Small intestine (tissue), 7 donors: ENCODE measurements around the gene PPP2R5D. TPM values are rescaled to one million over a fixed set of nuclear protein-coding genes. Genes with fewer than 3 reads are reported as not detected.

ENCODE experiments used
- DNase-seq, 2 donors: peaks; one replicate each; pipeline versions ENCODE4 v3.0.0 to v3.0.0-alpha.2; 2013
- FAIRE-seq: peaks from 2 replicates; lab custom pipeline; 2012; peaks lifted over from hg19 to GRCh38; lab: Jason Lieb, UNC
- H3K27ac ChIP-seq, 3 donors: one replicate each; pipeline ENCODE4 v1.5.1; 2013; ENCODE audit warnings: low read length in 2 of 3, mild to moderate bottlenecking in 2 of 3, control low read depth in 1 of 3, inconsistent platforms in 1 of 3, low read depth in 1 of 3, moderate library complexity in 1 of 3
- H3K27me3 ChIP-seq, 3 donors: one replicate each; pipeline ENCODE4 v1.6.1; 2013; ENCODE audit warnings: low read length in 3 of 3, inconsistent platforms in 1 of 3; ENCODE audit not compliant: control insufficient read depth in 3 of 3, insufficient read depth in 3 of 3
- H3K36me3 ChIP-seq, 3 donors: one replicate each; pipeline ENCODE4 v1.6.1; 2013; ENCODE audit warnings: low read length in 3 of 3, inconsistent platforms in 1 of 3, low read depth in 1 of 3, mild to moderate bottlenecking in 1 of 3, moderate library complexity in 1 of 3; ENCODE audit not compliant: control insufficient read depth in 3 of 3, insufficient read depth in 2 of 3
- H3K4me1 ChIP-seq, 3 donors: one replicate each; pipeline ENCODE4 v1.6.1; 2013; ENCODE audit warnings: low read length in 2 of 3, inconsistent platforms in 1 of 3, low read depth in 1 of 3, mild to moderate bottlenecking in 1 of 3, moderate library complexity in 1 of 3; ENCODE audit not compliant: control insufficient read depth in 3 of 3, insufficient read depth in 2 of 3
- H3K4me3 ChIP-seq, 3 donors: one replicate each; pipeline ENCODE4 v1.5.1; 2013; ENCODE audit warnings: low read length in 3 of 3, control low read depth in 1 of 3, inconsistent platforms in 1 of 3, low read depth in 1 of 3, mild to moderate bottlenecking in 1 of 3, moderate library complexity in 1 of 3
- H3K9me3 ChIP-seq, 2 donors: one replicate each; pipeline ENCODE4 v1.6.1; 2013; ENCODE audit warnings: low read depth in 1 of 2, low read length in 1 of 2; ENCODE audit not compliant: control insufficient read depth in 2 of 2, insufficient read depth in 1 of 2
- WGBS, 3 donors: extraction: QIAGEN DNeasy Blood & Tissue Kit; methylation state at CpG; one replicate each; pipeline ENCODE4 v1.1.7; 2013; 5-methylcytosine and 5-hydroxymethylcytosine counted together
- polyA plus RNA-seq, 4 donors: library from polyadenylated mRNA; stranded (reverse) in 3 of 4; unstranded in 1 of 4; fragments of 200-250 nt in 3 of 4; fragments of 120-200 nt in 1 of 4; gene quantifications; one replicate each; pipeline versions ENCODE4 v1.2.1 to v1.2.3, GENCODE V29; 2013
- donor health status: healthy with polysubstance abuse.
- donor health status: control.
- donor health status: control.
- donor health status: Bipolar disorder and iron deficiency.
- donor health status: healthy.

The PPP2R5D gene
- polyA plus RNA-seq, 4 donors = 44.2 to 96.8 (median 58.1) TPM

GRCh38 chr6:43032326-43032725 lies 48.0 kb downstream of the PPP2R5D start:
- Histone ChIP-seq H3K4me3 (no peak overlapping the region), H3K27me3 (no peaks in the 10 kb centered on the region), H3K4me1 (peaks cover 0 to 22% (median 0%) of the 10 kb centered on the region in 3 donors), H3K36me3 (peaks cover 13 to 71% (median 22%) of the 10 kb centered on the region in 3 donors), H3K27ac (no peak overlapping the region), H3K9me3 (no peaks in the 10 kb centered on the region)
- FAIRE-seq (no peak), DNase-seq (no peak)
- WGBS, 3 donors = 79 to 93% (median 87%) methylated on average over 4 of the region's 4 CpGs

DNA sequence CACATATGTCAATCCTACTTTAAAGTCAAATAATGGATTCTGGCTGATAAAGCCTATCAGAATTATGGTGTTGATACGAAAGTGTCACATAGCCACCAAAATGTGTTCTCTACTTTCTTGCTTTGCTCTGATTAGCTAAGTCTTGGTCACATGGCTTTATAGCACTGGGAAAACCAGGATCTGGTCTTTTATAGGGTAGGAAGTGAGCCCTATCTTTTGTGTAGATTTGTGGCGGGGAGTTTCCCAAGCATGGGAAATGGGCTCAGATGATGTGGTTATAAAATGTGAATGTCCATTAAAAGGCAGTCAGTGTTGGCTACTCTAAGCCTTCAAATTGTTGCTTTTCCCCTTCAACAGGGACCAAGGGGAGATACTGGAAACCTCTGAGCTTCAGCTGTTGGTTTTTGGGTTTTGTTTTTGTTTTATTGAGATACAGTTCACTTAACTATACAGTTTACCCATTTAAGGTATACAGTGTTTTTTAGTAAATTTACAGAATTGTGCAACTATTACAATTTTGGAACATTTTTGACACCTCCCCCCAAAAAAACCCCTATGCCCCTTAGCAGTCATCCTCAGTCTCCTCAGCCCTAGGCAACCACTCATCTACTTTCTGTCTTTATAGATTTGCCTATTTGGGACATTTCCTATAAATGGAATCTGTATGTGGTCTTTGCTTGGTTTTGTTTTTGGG lies 49.3 kb downstream of the PPP2R5D start:
- FAIRE-seq = no peak
- peak overlapping the region in 1 of 3 donors; percentile 57 for H3K27ac ChIP-seq

DNA sequence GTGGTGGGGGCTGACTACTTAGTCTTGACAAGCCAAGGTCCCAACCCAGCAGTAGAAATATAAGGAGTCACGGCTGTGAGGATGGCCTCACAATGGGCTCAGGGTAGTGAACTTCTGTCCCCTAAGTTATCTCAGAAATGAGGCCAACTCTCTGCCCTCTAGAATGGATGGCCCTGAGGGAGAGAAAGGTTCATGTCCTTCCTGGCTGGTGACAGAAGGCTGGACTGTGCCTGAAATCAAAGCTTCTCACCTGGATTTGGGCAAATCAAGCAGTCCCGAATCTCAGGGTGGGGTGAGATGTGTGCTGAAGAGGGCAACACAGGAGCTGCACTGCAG lies 49.8 kb downstream of the PPP2R5D start:
- Histone ChIP-seq H3K9me3 (no peaks in the 10 kb centered on the region), H3K27ac (peak overlapping the region in 1 of 3 donors; percentile 57), H3K27me3 (no peaks in the 10 kb centered on the region), H3K36me3 (peaks cover 7 to 73% (median 18%) of the 10 kb centered on the region in 3 donors), H3K4me3 (no peak overlapping the region), H3K4me1 (peaks cover 0 to 22% (median 0%) of the 10 kb centered on the region in 3 donors)
- DNase-seq (peak in 1 of 2 donors; percentile 54), FAIRE-seq (no peak)
- 86 to 98% (median 89%) methylated on average over 2 of the region's 2 CpGs for WGBS, 3 donors

More for the DNA sequence above, 49.3 kb downstream of the PPP2R5D start:
- WGBS, 3 donors = 86 to 93% (median 90%) methylated on average over 2 of the region's 2 CpGs
- DNase-seq = no peak
- Histone ChIP-seq H3K36me3 (peaks cover 7 to 73% (median 20%) of the 10 kb centered on the region in 3 donors), H3K4me1 (peaks cover 0 to 22% (median 0%) of the 10 kb centered on the region in 3 donors), H3K9me3 (no peaks in the 10 kb centered on the region), H3K4me3 (no peak overlapping the region), H3K27me3 (no peaks in the 10 kb centered on the region)

- Histone ChIP-seq H3K9me3 (no peaks in the 10 kb centered on the region), H3K4me3 (no peak overlapping the region), H3K36me3 (peaks cover 7 to 75% (median 15%) of the 10 kb centered on the region in 3 donors), H3K27me3 (no peaks in the 10 kb centered on the region), H3K4me1 (peaks cover 0 to 22% (median 0%) of the 10 kb centered on the region in 3 donors), H3K27ac (peak overlapping the region in 1 of 3 donors; percentile 81)
- FAIRE-seq (no peak), DNase-seq (peak in 1 of 2 donors; percentile 77)
- 64 to 71% (median 70%) methylated on average over 4 of the region's 4 CpGs for WGBS, 3 donors
These were observed 51.3 kb downstream of the PPP2R5D start for GRCh38 chr6:43035495-43036194.

GRCh38 chr6:43036712-43037111 lies 52.3 kb downstream of the PPP2R5D start:
- 92 to 97% (median 94%) methylated on average over 9 of the region's 9 CpGs for WGBS, 3 donors
- Histone ChIP-seq H3K36me3 (peaks cover 7 to 80% (median 15%) of the 10 kb centered on the region in 3 donors), H3K4me1 (peaks cover 0 to 22% (median 0%) of the 10 kb centered on the region in 3 donors), H3K9me3 (no peaks in the 10 kb centered on the region), H3K27me3 (no peaks in the 10 kb centered on the region), H3K4me3 (no peak overlapping the region), H3K27ac (no peak overlapping the region)
- FAIRE-seq (no peak), DNase-seq (no peak)

DNA sequence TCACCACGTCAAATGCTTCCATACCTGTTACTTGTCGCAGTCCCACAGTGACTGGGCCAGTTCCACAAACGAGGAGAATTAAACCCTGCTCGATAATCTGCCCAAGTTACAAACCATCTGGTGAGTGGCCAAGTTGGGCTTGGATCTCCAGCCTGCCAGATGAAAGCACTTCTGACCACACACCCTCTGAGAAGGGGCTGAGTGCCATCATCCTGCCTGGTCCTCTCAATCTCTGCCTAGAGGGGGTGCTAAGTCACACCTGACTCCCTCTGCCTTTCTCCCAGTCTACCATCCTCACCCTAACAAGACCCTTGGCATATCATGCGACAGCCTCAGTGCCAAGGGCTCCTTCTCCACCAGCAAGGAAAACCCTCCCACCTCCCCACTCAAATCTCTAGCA lies 52.8 kb downstream of the PPP2R5D start:
- 87 to 93% (median 92%) methylated on average over 5 of the region's 5 CpGs for WGBS, 3 donors
- FAIRE-seq = no peak
- no peak for DNase-seq
- peaks cover 0 to 22% (median 0%) of the 10 kb centered on the region in 3 donors for H3K4me1 ChIP-seq
- no peak overlapping the region for H3K4me3 ChIP-seq
- peaks cover 7 to 79% (median 15%) of the 10 kb centered on the region in 3 donors for H3K36me3 ChIP-seq
- no peaks in the 10 kb centered on the region for H3K27me3 ChIP-seq
- no peaks in the 10 kb centered on the region for H3K9me3 ChIP-seq
- H3K27ac ChIP-seq = no peak overlapping the region

DNA sequence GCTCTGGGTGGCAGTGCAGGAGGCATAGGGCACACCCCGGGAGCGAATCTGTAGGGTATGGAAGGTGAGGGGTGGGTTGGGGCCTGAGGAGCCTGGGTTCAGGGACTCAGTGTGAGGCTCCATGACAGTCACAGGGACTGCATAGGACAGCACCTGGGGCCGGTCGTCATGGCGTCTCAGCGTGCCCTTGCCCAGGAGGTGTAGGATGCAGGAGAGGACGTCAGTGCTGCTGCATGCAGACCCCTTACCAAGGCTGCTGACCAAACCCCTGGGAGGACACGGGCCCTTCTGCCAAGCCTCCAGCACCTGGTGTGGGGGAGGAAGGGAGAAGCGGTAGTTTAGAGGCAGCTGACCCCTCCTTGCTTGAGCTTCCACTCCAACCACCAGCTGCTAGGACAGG lies 53.3 kb downstream of the PPP2R5D start:
- H3K36me3 ChIP-seq = peaks cover 5 to 79% (median 15%) of the 10 kb centered on the region in 3 donors
- no peak for FAIRE-seq
- WGBS, 3 donors = 88 to 96% (median 90%) methylated on average over 9 of the region's 9 CpGs

DNA sequence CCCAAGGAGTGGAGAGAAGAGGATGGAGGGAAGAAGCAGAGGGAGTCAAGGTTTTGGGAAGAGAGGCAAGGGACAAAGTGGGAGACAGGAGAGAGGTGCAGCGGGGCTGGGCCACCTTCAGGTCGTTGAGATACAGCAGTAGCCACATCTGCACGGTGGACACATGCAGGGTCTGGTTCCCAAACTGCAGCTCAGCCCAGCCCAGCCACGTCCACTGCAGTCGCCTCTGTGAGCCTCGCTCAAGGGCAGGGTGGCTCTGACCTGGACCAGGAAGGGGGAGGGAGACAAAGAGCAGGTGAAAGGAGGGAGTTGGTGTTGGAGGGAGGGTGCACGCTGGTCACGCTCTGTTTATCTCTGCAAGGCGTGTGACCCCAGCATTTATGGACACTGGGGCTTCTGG lies 54.4 kb downstream of the PPP2R5D start:
- FAIRE-seq = no peak
- peaks cover 4 to 87% (median 15%) of the 10 kb centered on the region in 3 donors for H3K36me3 ChIP-seq
- WGBS, 3 donors = 83 to 89% (median 87%) methylated on average over 9 of the region's 9 CpGs

More for the DNA sequence above, 53.3 kb downstream of the PPP2R5D start:
- H3K4me1 ChIP-seq = peaks cover 0 to 22% (median 0%) of the 10 kb centered on the region in 3 donors
- no peak for DNase-seq
- H3K9me3 ChIP-seq = no peaks in the 10 kb centered on the region
- H3K27ac ChIP-seq = no peak overlapping the region
- H3K27me3 ChIP-seq = no peaks in the 10 kb centered on the region
- no peak overlapping the region for H3K4me3 ChIP-seq

More for the DNA sequence above, 54.4 kb downstream of the PPP2R5D start:
- no peak for DNase-seq
- H3K27me3 ChIP-seq = no peaks in the 10 kb centered on the region
- H3K27ac ChIP-seq = no peak overlapping the region
- H3K4me3 ChIP-seq = no peak overlapping the region
- no peaks in the 10 kb centered on the region for H3K9me3 ChIP-seq
- H3K4me1 ChIP-seq = peaks cover 0 to 20% (median 0%) of the 10 kb centered on the region in 3 donors
